Activated CD4-positive, alpha-beta T cell treated with anti-CD3 and anti-CD28 coated beads, Interleukin-2, amount 10 ng/mL, durations not matched to agents 7 days and 5 days (primary cell): Measurements from ENCODE around the gene VPS26B. TPM values are rescaled to one million over a fixed set of nuclear protein-coding genes. Genes with fewer than 3 reads are reported as not detected.

ENCODE experiments used
- CTCF ChIA-PET: fragments of 350-600 bp; sonication (Branson Sonifier 250); formaldehyde crosslinking; loops from one replicate; lab custom pipeline; 2021; ENCODE audit warnings: antibody characterized with exemption; lab: Charles Lee
- POLR2A ChIA-PET: fragments of 350-600 bp; sonication (Branson Sonifier 250); formaldehyde crosslinking; loops from one replicate; lab custom pipeline; 2021; ENCODE audit warnings: antibody characterized with exemption; lab: Charles Lee
- DNase-seq: peaks from one replicate; pipeline ENCODE4 v3.0.0-alpha.2; 2020
- H3K27ac Mint-ChIP-seq: one replicate; pipeline ENCODE4 v1.8.0; 2021; ENCODE audit warnings: mild to moderate bottlenecking, moderate library complexity, mixed read lengths
- H3K27me3 Mint-ChIP-seq: one replicate; pipeline ENCODE4 v1.8.0; 2021; ENCODE audit warnings: mixed read lengths
- H3K36me3 Mint-ChIP-seq: one replicate; pipeline ENCODE4 v1.8.0; 2021; ENCODE audit warnings: low read depth, mixed read lengths
- H3K4me1 Mint-ChIP-seq: one replicate; pipeline ENCODE4 v1.8.0; 2021; ENCODE audit warnings: mixed read lengths
- H3K4me3 Mint-ChIP-seq: one replicate; pipeline ENCODE4 v1.8.0; 2021; ENCODE audit warnings: mild to moderate bottlenecking, moderate library complexity, mixed read lengths
- H3K9me3 Mint-ChIP-seq: one replicate; pipeline ENCODE4 v1.8.0; 2021; ENCODE audit warnings: mixed read lengths
- total RNA-seq, 2 experiments: library from RNA; stranded (reverse); gene quantifications; one replicate each; pipeline ENCODE4 v1.2.3, GENCODE V29; 2021

VPS26B gene
- total RNA-seq, 2 experiments from 2014 or later, result 66.4 to 66.9 TPM

- H3K27me3 Mint-ChIP-seq, result no peaks in the 10 kb centered on the region
- H3K4me1 Mint-ChIP-seq, result peaks cover 62% of the 10 kb centered on the region
- CTCF ChIA-PET, result no interaction called here
- H3K27ac Mint-ChIP-seq, result no peak overlapping the region
- H3K4me3 Mint-ChIP-seq, result no peak overlapping the region
- POLR2A ChIA-PET, result no interaction called here
- no peak for DNase-seq
- H3K9me3 Mint-ChIP-seq, result no peaks in the 10 kb centered on the region
- peaks cover 63% of the 10 kb centered on the region for H3K36me3 Mint-ChIP-seq
Measured at GRCh38 chr11:134215836-134216235, 8.6 kb upstream of the VPS26B start.

GRCh38 chr11:134216816-134217215, 7.7 kb upstream of the VPS26B start:
- Mint-ChIP-seq H3K36me3 (peaks cover 57% of the 10 kb centered on the region), H3K27ac (no peak overlapping the region), H3K27me3 (no peaks in the 10 kb centered on the region), H3K4me3 (no peak overlapping the region), H3K4me1 (peaks cover 64% of the 10 kb centered on the region), H3K9me3 (no peaks in the 10 kb centered on the region)
- CTCF ChIA-PET, result no interaction called here
- DNase-seq, result no peak
- POLR2A ChIA-PET, result no interaction called here

- ChIA-PET CTCF (interaction anchor here (2.5 to 4.1 kb wide), 3 partner anchors 18 to 52 kb away, joined by 6 to 26 read pairs (median 11); partner anchors contain the start of gene GLB1L3), POLR2A (interaction anchor here (2.0 kb wide), 1 partner anchor 52 kb away, joined by 11 read pairs; the partner anchor contains the start of gene GLB1L3)
- Mint-ChIP-seq H3K4me3 (peak overlapping the region; percentile 88), H3K27ac (peak overlapping the region; percentile 85), H3K9me3 (no peaks in the 10 kb centered on the region), H3K36me3 (peaks cover 48% of the 10 kb centered on the region), H3K4me1 (peaks cover 69% of the 10 kb centered on the region), H3K27me3 (no peaks in the 10 kb centered on the region)
- peak; percentile 39 for DNase-seq
Measured at GRCh38 chr11:134223121-134223520, 1.4 kb upstream of the VPS26B start.

GRCh38 chr11:134224710-134225664, 516 bp downstream of the VPS26B start:
- DNase-seq, result peak; percentile 73
- H3K27me3 Mint-ChIP-seq, result no peaks in the 10 kb centered on the region
- peak overlapping the region; percentile 88 for H3K27ac Mint-ChIP-seq
- ChIA-PET POLR2A (interaction anchor here (0.7 to 2.0 kb wide), 4 partner anchors 29 to 280 kb away, joined by 3 to 14 read pairs (median 8); partner anchors contain the start of genes ACAD8, GLB1L3 and THYN1), CTCF (interaction anchor here (0.6 to 4.1 kb wide), 9 partner anchors 12 to 817 kb away, joined by 3 to 26 read pairs (median 5); partner anchors contain the start of gene GLB1L3)
- peak overlapping the region; percentile 88 for H3K4me3 Mint-ChIP-seq
- no peaks in the 10 kb centered on the region for H3K9me3 Mint-ChIP-seq
- H3K4me1 Mint-ChIP-seq, result peaks cover 73% of the 10 kb centered on the region
- peaks cover 41% of the 10 kb centered on the region for H3K36me3 Mint-ChIP-seq

- DNase-seq, result no peak
- peaks cover 38% of the 10 kb centered on the region for H3K36me3 Mint-ChIP-seq
- POLR2A ChIA-PET, result no interaction called here
- H3K4me1 Mint-ChIP-seq, result peaks cover 75% of the 10 kb centered on the region
- no peaks in the 10 kb centered on the region for H3K27me3 Mint-ChIP-seq
- H3K27ac Mint-ChIP-seq, result no peak overlapping the region
- peak overlapping the region; percentile 88 for H3K4me3 Mint-ChIP-seq
- CTCF ChIA-PET, result interaction anchor here (1.0 to 4.1 kb wide), 3 partner anchors 18 to 48 kb away, joined by 3 to 26 read pairs (median 4); partner anchors contain the start of gene GLB1L3
- H3K9me3 Mint-ChIP-seq, result no peaks in the 10 kb centered on the region
Measured at GRCh38 chr11:134226806-134227325, 2.4 kb downstream of the VPS26B start.

GRCh38 chr11:134228625-134229024, 4.2 kb downstream of the VPS26B start:
- POLR2A ChIA-PET, result no interaction called here

GRCh38 chr11:134229126-134229790, 4.8 kb downstream of the VPS26B start:
- Mint-ChIP-seq H3K4me3 (no peak overlapping the region), H3K4me1 (peaks cover 72% of the 10 kb centered on the region), H3K9me3 (no peaks in the 10 kb centered on the region), H3K36me3 (peaks cover 29% of the 10 kb centered on the region), H3K27me3 (no peaks in the 10 kb centered on the region), H3K27ac (no peak overlapping the region)
- POLR2A ChIA-PET, result no interaction called here
- DNase-seq, result no peak
- CTCF ChIA-PET, result interaction anchor here (1.0 to 2.9 kb wide), 4 partner anchors 14 to 42 kb away, joined by 3 to 12 read pairs (median 7); no protein-coding TSS in a partner anchor

More at GRCh38 chr11:134228625-134229024, 4.2 kb downstream of the VPS26B start:
- H3K4me1 Mint-ChIP-seq, result peaks cover 72% of the 10 kb centered on the region
- no peaks in the 10 kb centered on the region for H3K27me3 Mint-ChIP-seq
- DNase-seq, result peak; percentile 51
- H3K4me3 Mint-ChIP-seq, result no peak overlapping the region
- CTCF ChIA-PET, result interaction anchor here (1.0 to 2.9 kb wide), 3 partner anchors 15 to 41 kb away, joined by 3 to 12 read pairs (median 3); no protein-coding TSS in a partner anchor
- peaks cover 29% of the 10 kb centered on the region for H3K36me3 Mint-ChIP-seq
- H3K27ac Mint-ChIP-seq, result no peak overlapping the region
- no peaks in the 10 kb centered on the region for H3K9me3 Mint-ChIP-seq

GRCh38 chr11:134230339-134230738, 5.9 kb downstream of the VPS26B start:
- no peak for DNase-seq
- H3K4me1 Mint-ChIP-seq, result peaks cover 72% of the 10 kb centered on the region
- H3K36me3 Mint-ChIP-seq, result peaks cover 34% of the 10 kb centered on the region
- H3K4me3 Mint-ChIP-seq, result no peak overlapping the region
- no peak overlapping the region for H3K27ac Mint-ChIP-seq
- H3K9me3 Mint-ChIP-seq, result no peaks in the 10 kb centered on the region
- CTCF ChIA-PET, result interaction anchor here (2.6 to 2.9 kb wide), 2 partner anchors 14 to 31 kb away, joined by 11 to 12 read pairs; no protein-coding TSS in a partner anchor
- POLR2A ChIA-PET, result interaction anchor here (0.6 kb wide), 1 partner anchor 27 kb away, joined by 3 read pairs; no protein-coding TSS in a partner anchor
- H3K27me3 Mint-ChIP-seq, result no peaks in the 10 kb centered on the region

- Mint-ChIP-seq H3K36me3 (peaks cover 32% of the 10 kb centered on the region), H3K4me3 (no peak overlapping the region), H3K27ac (peak overlapping the region; percentile 28), H3K9me3 (no peaks in the 10 kb centered on the region), H3K27me3 (no peaks in the 10 kb centered on the region), H3K4me1 (peaks cover 55% of the 10 kb centered on the region)
- DNase-seq, result no peak
- CTCF ChIA-PET, result interaction anchor here (1.6 to 2.6 kb wide), 2 partner anchors 12 to 21 kb away, joined by 4 to 11 read pairs; partner anchors contain the start of genes ACAD8 and THYN1
- POLR2A ChIA-PET, result no interaction called here
Measured at GRCh38 chr11:134231958-134232659, 7.6 kb downstream of the VPS26B start.

- Mint-ChIP-seq H3K27ac (no peak overlapping the region), H3K27me3 (no peaks in the 10 kb centered on the region), H3K4me3 (no peak overlapping the region), H3K36me3 (peaks cover 34% of the 10 kb centered on the region), H3K9me3 (no peaks in the 10 kb centered on the region), H3K4me1 (peaks cover 38% of the 10 kb centered on the region)
- ChIA-PET CTCF (interaction anchor here (0.5 to 2.7 kb wide), 5 partner anchors 10 to 42 kb away, joined by 3 to 16 read pairs (median 3); partner anchors contain the start of gene GLB1L3), POLR2A (no interaction called here)
- DNase-seq, result no peak
Measured at GRCh38 chr11:134233729-134234179, 9.3 kb downstream of the VPS26B start.

GRCh38 chr11:134235399-134235798, 10.9 kb downstream of the VPS26B start:
- ChIA-PET CTCF (interaction anchor here (2.7 kb wide), 1 partner anchor 9 kb away, joined by 16 read pairs; no protein-coding TSS in a partner anchor), POLR2A (no interaction called here)
- Mint-ChIP-seq H3K9me3 (no peaks in the 10 kb centered on the region), H3K27ac (no peak overlapping the region), H3K36me3 (peaks cover 33% of the 10 kb centered on the region), H3K4me1 (peaks cover 24% of the 10 kb centered on the region), H3K4me3 (no peak overlapping the region), H3K27me3 (no peaks in the 10 kb centered on the region)
- DNase-seq, result no peak
